Measurements from ENCODE around the gene TMEM167A.

GRCh38 chr5:83093692-83094091 lies 16.5 kb upstream of the TMEM167A start:
- TF ChIP-seq L3MBTL2 (conservative IDR thresholded peaks at IDR 0.05) (no peak), FOXK2 (IDR thresholded peaks at IDR 0.05) (no peak), LEF1 (IDR thresholded peaks at IDR 0.05; ENCODE audit: borderline replicate concordance) (no peak), PKNOX1 (IDR thresholded peaks at IDR 0.05) (no peak), ELF4 (IDR thresholded peaks at IDR 0.05) (no peak), BHLHE40 (IDR thresholded peaks at IDR 0.05; ENCODE audit: borderline replicate concordance) (no peak), SP1 (IDR thresholded peaks at IDR 0.05) (no peak), TARDBP (IDR thresholded peaks at IDR 0.05) (no peak), CTBP1 (IDR thresholded peaks at IDR 0.05; ENCODE audit: borderline replicate concordance) (no peak), SUZ12 (IDR thresholded peaks at IDR 0.05) (no peak), NFRKB (IDR thresholded peaks at IDR 0.05) (no peak)
